ENCODE results near the gene SLC4A7. TPM values are rescaled to one million over a fixed set of nuclear protein-coding genes. Genes with fewer than 3 reads are reported as not detected.
A peak's percentile ranks its signal among the peaks of the same experiment; 100 is the strongest.

The SLC4A7 gene
- total and polyA plus RNA-seq, 10 of the 15 experiments (the other 5 are each of a cell fraction or from before 2014, with no cell fraction given): 4.4 to 41.4 (median 18.3) TPM

- no peaks in the 10 kb centered on the region for H3K79me2 ChIP-seq (ENCODE audit: control insufficient read depth, insufficient read depth, low read length)
- POLR2A ChIA-PET: no interaction called here
- no peak overlapping the region for H3K4me2 ChIP-seq (ENCODE audit: control insufficient read depth, insufficient read depth)
- no TSS peak for BruUV-seq (replicated peaks)
- H3K36me3 ChIP-seq (ENCODE audit: control insufficient read depth in 2 of 2, insufficient read depth in 2 of 2, low read length in 1 of 2): no peaks in the 10 kb centered on the region
- RAD21 ChIA-PET (ENCODE audit: unreplicated experiment): no interaction called here
- no peaks in the 10 kb centered on the region for H4K20me1 ChIP-seq (ENCODE audit: control insufficient read depth, insufficient read depth)
- SMC1A ChIA-PET (ENCODE audit: uncharacterized antibody, unreplicated experiment): interaction anchor here (0.5 kb wide), 1 partner anchor 348 kb away, joined by 3 read pairs; no protein-coding TSS in a partner anchor
- 41% methylated on average over 4 of the region's 4 CpGs for WGBS (ENCODE audit: insufficient coverage, insufficient replicate concordance, low lambda C conversion rate, missing lambda C conversion rate)
- in situ Hi-C loops (cut with MboI): no loop called here
- DNase-seq (ENCODE audit: low read depth, low spot score) (no peak), FAIRE-seq (no peak), ATAC-seq (peak; percentile 63)
- H3K27ac ChIP-seq (ENCODE audit: control insufficient read depth, insufficient read depth): no peak overlapping the region
- no peak overlapping the region for H2AFZ ChIP-seq (ENCODE audit: control insufficient read depth, low read depth, low read length)
- intact Hi-C loops (cut with micrococcal nuclease; ENCODE audit: unreplicated experiment): loop anchor here (5.0 kb wide), 1 partner anchor 51 kb away; the partner anchor contains the start of gene SLC4A7
- H3K9ac ChIP-seq (ENCODE audit: control insufficient read depth, insufficient read depth, low read length): no peak overlapping the region
- TF ChIP-seq RB1 (IDR thresholded peaks at IDR 0.05; ENCODE audit: borderline replicate concordance) (no peak), ZSCAN29 (IDR thresholded peaks at IDR 0.05) (no peak), NR2F1 (conservative IDR thresholded peaks at IDR 0.05) (no peak), IRF4 (IDR thresholded peaks at IDR 0.05; ENCODE audit: low read depth, low read length) (no peak), SPI1 (IDR thresholded peaks at IDR 0.05; ENCODE audit: borderline replicate concordance, insufficient read depth, low read depth, low read length) (peak; percentile 62), ZNF274 (IDR thresholded peaks at IDR 0.05; ENCODE audit: insufficient read depth, insufficient read length) (no peak)
- H3K9me3 ChIP-seq (replicated peaks; ENCODE audit: control insufficient read depth, insufficient read depth, low read length): no peaks in the 10 kb centered on the region
- CTCF ChIA-PET: no interaction called here
- H3K27me3 ChIP-seq (replicated peaks in 1 of 2; ENCODE audit: control insufficient read depth in 2 of 2, insufficient read depth in 2 of 2, low read length in 1 of 2): no peaks in the 10 kb centered on the region
- H3K4me1 ChIP-seq (ENCODE audit: control insufficient read depth, insufficient read depth, low read length): no peaks in the 10 kb centered on the region; the same call in 1 of the 2 replicates
- no peak overlapping the region for H3K4me3 ChIP-seq
Observed at GRCh38 chr3:27533261-27533607, 49.0 kb upstream of the SLC4A7 start.

GRCh38 chr3:27532426-27533260, 48.5 kb upstream of the SLC4A7 start:
- DNase-seq (ENCODE audit: low read depth, low spot score) (no peak), ATAC-seq (no peak), FAIRE-seq (no peak)
- WGBS (ENCODE audit: insufficient coverage, insufficient replicate concordance, low lambda C conversion rate, missing lambda C conversion rate): 54% methylated on average over 8 of the region's 8 CpGs
- H3K9ac ChIP-seq (ENCODE audit: control insufficient read depth, insufficient read depth, low read length): no peak overlapping the region
- no TSS peak for BruUV-seq (replicated peaks)
- H3K4me2 ChIP-seq (ENCODE audit: control insufficient read depth, insufficient read depth): no peak overlapping the region
- ChIA-PET POLR2A (no interaction called here), CTCF (no interaction called here), RAD21 (ENCODE audit: unreplicated experiment) (no interaction called here), SMC1A (ENCODE audit: uncharacterized antibody, unreplicated experiment) (no interaction called here)
- H3K36me3 ChIP-seq (ENCODE audit: control insufficient read depth in 2 of 2, insufficient read depth in 2 of 2, low read length in 1 of 2): no peaks in the 10 kb centered on the region
- no peak overlapping the region for H3K27ac ChIP-seq (ENCODE audit: control insufficient read depth, insufficient read depth)
- no peak overlapping the region for H3K4me3 ChIP-seq
- intact Hi-C loops (cut with micrococcal nuclease; ENCODE audit: unreplicated experiment): loop anchor here (5.0 kb wide), 1 partner anchor 50 kb away; the partner anchor contains the start of gene SLC4A7
- in situ Hi-C loops (cut with MboI): no loop called here
- H3K4me1 ChIP-seq (ENCODE audit: control insufficient read depth, insufficient read depth, low read length): no peaks in the 10 kb centered on the region; the same call in 1 of the 2 replicates
- no peaks in the 10 kb centered on the region for H3K27me3 ChIP-seq (replicated peaks in 1 of 2; ENCODE audit: control insufficient read depth in 2 of 2, insufficient read depth in 2 of 2, low read length in 1 of 2)
- no peaks in the 10 kb centered on the region for H4K20me1 ChIP-seq (ENCODE audit: control insufficient read depth, insufficient read depth)
- H3K79me2 ChIP-seq (ENCODE audit: control insufficient read depth, insufficient read depth, low read length): no peaks in the 10 kb centered on the region
- H3K9me3 ChIP-seq (replicated peaks; ENCODE audit: control insufficient read depth, insufficient read depth, low read length): no peaks in the 10 kb centered on the region
- no peak overlapping the region for H2AFZ ChIP-seq (ENCODE audit: control insufficient read depth, low read depth, low read length)
- TF ChIP-seq HCFC1 (IDR thresholded peaks at IDR 0.05; ENCODE audit: low read length): no peak
- no peak for TF ChIP-seq ZBTB11 (CRISPR knock-in tag; IDR thresholded peaks at IDR 0.05)
- TF ChIP-seq JUNB (IDR thresholded peaks at IDR 0.05): no peak
- TF ChIP-seq, protein P1, sequence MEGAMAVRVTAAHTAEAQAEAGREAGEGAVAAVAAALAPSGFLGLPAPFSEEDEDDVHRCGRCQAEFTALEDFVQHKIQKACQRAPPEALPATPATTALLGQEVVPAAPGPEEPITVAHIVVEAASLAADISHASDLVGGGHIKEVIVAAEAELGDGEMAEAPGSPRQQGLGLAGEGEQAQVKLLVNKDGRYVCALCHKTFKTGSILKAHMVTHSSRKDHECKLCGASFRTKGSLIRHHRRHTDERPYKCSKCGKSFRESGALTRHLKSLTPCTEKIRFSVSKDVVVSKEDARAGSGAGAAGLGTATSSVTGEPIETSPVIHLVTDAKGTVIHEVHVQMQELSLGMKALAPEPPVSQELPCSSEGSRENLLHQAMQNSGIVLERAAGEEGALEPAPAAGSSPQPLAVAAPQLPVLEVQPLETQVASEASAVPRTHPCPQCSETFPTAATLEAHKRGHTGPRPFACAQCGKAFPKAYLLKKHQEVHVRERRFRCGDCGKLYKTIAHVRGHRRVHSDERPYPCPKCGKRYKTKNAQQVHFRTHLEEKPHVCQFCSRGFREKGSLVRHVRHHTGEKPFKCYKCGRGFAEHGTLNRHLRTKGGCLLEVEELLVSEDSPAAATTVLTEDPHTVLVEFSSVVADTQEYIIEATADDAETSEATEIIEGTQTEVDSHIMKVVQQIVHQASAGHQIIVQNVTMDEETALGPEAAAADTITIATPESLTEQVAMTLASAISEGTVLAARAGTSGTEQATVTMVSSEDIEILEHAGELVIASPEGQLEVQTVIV (IDR thresholded peaks at IDR 0.05; ENCODE audit: borderline replicate concordance, partially characterized antibody): no peak

All from GM12878 (cell line).